Loucy (cell line): Measurements from ENCODE around the gene IRF2.

Experiments used
- H2AFZ ChIP-seq: fragments of 200-600 bp; sonication (generic); 2 replicates; pipeline ENCODE4 v1.6.0; 2016; ENCODE audit warnings: antibody characterized with exemption, mild to moderate bottlenecking, low read length, moderate library complexity
- H3F3A ChIP-seq: fragments of 200-600 bp; 2 replicates; pipeline ENCODE4 v1.6.0; 2016; ENCODE audit warnings: antibody characterized with exemption, low read depth, mild to moderate bottlenecking
- H3K27me3 ChIP-seq: fragments of 200-600 bp; sonication (generic); 2 replicates; pipeline ENCODE4 v1.6.1; 2014; ENCODE audit warnings: low read length, mild to moderate bottlenecking; ENCODE audit not compliant: insufficient read depth, poor library complexity, severe bottlenecking
- H3K36me3 ChIP-seq: fragments of 200-600 bp; sonication (generic); 2 replicates; pipeline ENCODE4 v1.6.1; 2016; ENCODE audit warnings: low read length; ENCODE audit not compliant: insufficient read depth
- H3K4me1 ChIP-seq: fragments of 200-600 bp; sonication (generic); 2 replicates; pipeline ENCODE4 v1.5.1; 2014; ENCODE audit warnings: low read length, mild to moderate bottlenecking; ENCODE audit not compliant: insufficient read depth, poor library complexity, severe bottlenecking
- H3K4me2 ChIP-seq: fragments of 200-600 bp; sonication (generic); 2 replicates; pipeline ENCODE4 v1.6.0; 2014; ENCODE audit warnings: antibody characterized with exemption, low read length, low read depth, mild to moderate bottlenecking; ENCODE audit not compliant: poor library complexity, severe bottlenecking
- H3K4me3 ChIP-seq: fragments of 200-600 bp; sonication (generic); 2 replicates; pipeline ENCODE4 v1.5.1; 2014; ENCODE audit warnings: low read length, mild to moderate bottlenecking, mixed read lengths; ENCODE audit not compliant: poor library complexity, severe bottlenecking
- H3K79me2 ChIP-seq: fragments of 200-600 bp; sonication (generic); 2 replicates; pipeline ENCODE4 v1.6.1; 2014; ENCODE audit warnings: low read length; ENCODE audit not compliant: insufficient read depth
- H3K9ac ChIP-seq: fragments of 200-600 bp; sonication (generic); 2 replicates; pipeline ENCODE4 v1.6.0; 2014; ENCODE audit warnings: mild to moderate bottlenecking, low read depth, low read length, moderate library complexity; ENCODE audit not compliant: poor library complexity, severe bottlenecking
- H3K9me2 ChIP-seq: fragments of 200-600 bp; sonication (generic); replicated peaks from 2 replicates; pipeline ENCODE4 v1.6.1; 2016; ENCODE audit warnings: low read depth, low read length, mixed read lengths
- H3K9me3 ChIP-seq: fragments of 200-600 bp; sonication (generic); 2 replicates; pipeline ENCODE4 v1.6.1; 2014; ENCODE audit warnings: mild to moderate bottlenecking, antibody characterized with exemption, low read length, low read depth; ENCODE audit not compliant: insufficient read depth
- H4K20me1 ChIP-seq: fragments of 200-600 bp; sonication (generic); 2 replicates; pipeline ENCODE4 v1.6.0; 2014; ENCODE audit warnings: antibody characterized with exemption, low read length, mild to moderate bottlenecking; ENCODE audit not compliant: insufficient read depth, poor library complexity, severe bottlenecking
- EZH2phosphoT487 ChIP-seq: fragments of 200-600 bp; IDR thresholded peaks from 2 replicates; pipeline ENCODE4 v1.6.1; 2018; ENCODE audit warnings: antibody characterized with exemption, mild to moderate bottlenecking, moderate library complexity, borderline replicate concordance
- TF ChIP-seq, protein P1 (sequence below): fragments of 200-600 bp; sonication (generic); conservative IDR thresholded peaks from 2 replicates; pipeline ENCODE4 v1.5.1; 2014; ENCODE audit warnings: mild to moderate bottlenecking, antibody characterized with exemption, low read length

IRF2 gene

DNA sequence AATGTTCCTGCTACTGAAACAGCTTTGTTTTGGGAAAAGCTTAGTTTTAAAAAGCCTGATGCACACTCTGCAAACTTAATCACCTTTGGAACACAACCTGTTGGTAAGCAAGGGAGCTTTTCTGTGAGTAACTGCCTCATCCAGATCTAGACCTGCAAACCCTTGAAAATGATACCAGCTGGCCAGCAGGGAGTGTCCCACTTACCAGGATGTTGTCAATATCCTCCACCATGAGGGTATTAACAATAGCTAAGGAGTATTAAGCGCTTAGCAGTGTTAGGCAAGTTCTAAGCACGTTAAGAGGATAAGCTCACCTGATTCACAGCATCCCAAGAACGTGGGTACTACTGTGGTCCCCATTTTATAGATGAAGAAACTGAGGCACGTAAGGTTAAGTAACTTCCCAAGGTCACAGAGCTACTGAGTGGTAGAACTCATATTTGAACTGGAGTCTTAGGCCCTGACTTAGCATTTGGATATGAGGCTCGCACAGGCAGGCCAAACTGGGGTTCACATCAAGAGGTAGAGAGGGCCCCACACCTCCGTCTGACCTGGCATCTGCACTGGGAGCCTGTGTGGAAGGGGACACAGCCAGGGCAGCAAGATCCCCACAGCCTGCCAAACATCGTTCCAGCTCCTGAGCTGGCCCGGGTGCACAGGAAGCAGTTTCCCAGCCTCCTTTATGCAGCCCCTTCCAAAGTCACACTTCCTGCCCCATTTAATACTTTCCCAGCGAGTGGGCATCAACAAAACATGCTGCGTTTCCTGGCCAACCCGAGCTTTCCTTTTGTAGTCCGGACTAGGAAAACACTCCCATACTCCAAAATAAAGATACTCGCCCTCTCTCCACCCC is 32.7 kb downstream of the IRF2 start:
- no peak overlapping the region for H3K4me2 ChIP-seq
- no peaks in the 10 kb centered on the region for H3K27me3 ChIP-seq
- H3K4me3 ChIP-seq, result no peak overlapping the region
- no peak for TF ChIP-seq EZH2phosphoT487
- TF ChIP-seq, protein P1, sequence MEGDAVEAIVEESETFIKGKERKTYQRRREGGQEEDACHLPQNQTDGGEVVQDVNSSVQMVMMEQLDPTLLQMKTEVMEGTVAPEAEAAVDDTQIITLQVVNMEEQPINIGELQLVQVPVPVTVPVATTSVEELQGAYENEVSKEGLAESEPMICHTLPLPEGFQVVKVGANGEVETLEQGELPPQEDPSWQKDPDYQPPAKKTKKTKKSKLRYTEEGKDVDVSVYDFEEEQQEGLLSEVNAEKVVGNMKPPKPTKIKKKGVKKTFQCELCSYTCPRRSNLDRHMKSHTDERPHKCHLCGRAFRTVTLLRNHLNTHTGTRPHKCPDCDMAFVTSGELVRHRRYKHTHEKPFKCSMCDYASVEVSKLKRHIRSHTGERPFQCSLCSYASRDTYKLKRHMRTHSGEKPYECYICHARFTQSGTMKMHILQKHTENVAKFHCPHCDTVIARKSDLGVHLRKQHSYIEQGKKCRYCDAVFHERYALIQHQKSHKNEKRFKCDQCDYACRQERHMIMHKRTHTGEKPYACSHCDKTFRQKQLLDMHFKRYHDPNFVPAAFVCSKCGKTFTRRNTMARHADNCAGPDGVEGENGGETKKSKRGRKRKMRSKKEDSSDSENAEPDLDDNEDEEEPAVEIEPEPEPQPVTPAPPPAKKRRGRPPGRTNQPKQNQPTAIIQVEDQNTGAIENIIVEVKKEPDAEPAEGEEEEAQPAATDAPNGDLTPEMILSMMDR, result no peak
- H3K9me2 ChIP-seq, result no peaks in the 10 kb centered on the region
- H3K79me2 ChIP-seq, result peaks cover 86% of the 10 kb centered on the region
- H4K20me1 ChIP-seq, result peaks cover 7% of the 10 kb centered on the region
- no peaks in the 10 kb centered on the region for H3F3A ChIP-seq
- H3K9me3 ChIP-seq, result no peaks in the 10 kb centered on the region
- H3K4me1 ChIP-seq, result peaks cover 16% of the 10 kb centered on the region
- H2AFZ ChIP-seq, result no peak overlapping the region
- no peaks in the 10 kb centered on the region for H3K36me3 ChIP-seq
- H3K9ac ChIP-seq, result no peak overlapping the region

DNA sequence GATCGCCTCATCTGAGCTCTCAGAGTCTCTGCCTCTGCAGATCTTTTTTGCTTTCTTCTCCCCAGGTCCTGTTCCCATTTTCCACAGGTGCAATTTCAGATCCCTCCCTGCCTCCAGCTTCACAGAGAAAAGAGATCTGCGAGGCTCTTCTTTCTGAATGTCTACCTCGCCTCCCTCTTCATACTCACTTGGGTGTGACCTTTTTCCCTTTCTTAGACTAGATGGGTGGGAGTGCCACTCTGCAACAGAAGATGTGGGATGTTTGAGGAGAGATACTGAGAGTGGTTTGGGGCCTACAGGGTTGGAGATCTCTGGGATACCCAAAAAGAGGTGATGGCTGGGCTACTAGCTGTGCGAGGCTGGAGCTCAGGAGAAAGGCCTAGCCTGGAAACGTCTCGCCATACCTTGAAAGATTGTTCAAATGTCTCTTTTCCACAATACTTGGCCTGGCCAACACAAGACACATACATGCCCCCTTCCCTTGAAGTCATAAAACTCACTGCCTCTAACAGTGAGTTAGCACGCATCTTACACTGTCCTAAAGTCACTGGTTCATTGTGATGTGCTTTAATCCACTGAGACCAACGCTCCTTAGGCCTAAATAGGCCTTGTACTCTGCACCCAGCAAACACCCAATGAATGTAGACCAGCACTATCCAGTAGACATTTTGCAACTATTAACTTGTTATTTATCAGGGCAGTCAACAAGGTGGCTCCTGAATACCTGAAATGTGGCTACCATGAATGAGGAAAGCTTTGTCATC is 33.6 kb downstream of the IRF2 start:
- H3K27me3 ChIP-seq, result no peaks in the 10 kb centered on the region
- H2AFZ ChIP-seq, result no peak overlapping the region
- no peaks in the 10 kb centered on the region for H3K9me3 ChIP-seq
- H4K20me1 ChIP-seq, result peaks cover 7% of the 10 kb centered on the region
- H3K4me3 ChIP-seq, result no peak overlapping the region
- H3K9me2 ChIP-seq, result no peaks in the 10 kb centered on the region
- H3K4me1 ChIP-seq, result peaks cover 16% of the 10 kb centered on the region
- H3K79me2 ChIP-seq, result peaks cover 80% of the 10 kb centered on the region
- H3K36me3 ChIP-seq, result no peaks in the 10 kb centered on the region
- no peaks in the 10 kb centered on the region for H3F3A ChIP-seq
- H3K9ac ChIP-seq, result no peak overlapping the region
- no peak overlapping the region for H3K4me2 ChIP-seq
- TF ChIP-seq EZH2phosphoT487, result no peak
- TF ChIP-seq, protein P1, result no peak

DNA sequence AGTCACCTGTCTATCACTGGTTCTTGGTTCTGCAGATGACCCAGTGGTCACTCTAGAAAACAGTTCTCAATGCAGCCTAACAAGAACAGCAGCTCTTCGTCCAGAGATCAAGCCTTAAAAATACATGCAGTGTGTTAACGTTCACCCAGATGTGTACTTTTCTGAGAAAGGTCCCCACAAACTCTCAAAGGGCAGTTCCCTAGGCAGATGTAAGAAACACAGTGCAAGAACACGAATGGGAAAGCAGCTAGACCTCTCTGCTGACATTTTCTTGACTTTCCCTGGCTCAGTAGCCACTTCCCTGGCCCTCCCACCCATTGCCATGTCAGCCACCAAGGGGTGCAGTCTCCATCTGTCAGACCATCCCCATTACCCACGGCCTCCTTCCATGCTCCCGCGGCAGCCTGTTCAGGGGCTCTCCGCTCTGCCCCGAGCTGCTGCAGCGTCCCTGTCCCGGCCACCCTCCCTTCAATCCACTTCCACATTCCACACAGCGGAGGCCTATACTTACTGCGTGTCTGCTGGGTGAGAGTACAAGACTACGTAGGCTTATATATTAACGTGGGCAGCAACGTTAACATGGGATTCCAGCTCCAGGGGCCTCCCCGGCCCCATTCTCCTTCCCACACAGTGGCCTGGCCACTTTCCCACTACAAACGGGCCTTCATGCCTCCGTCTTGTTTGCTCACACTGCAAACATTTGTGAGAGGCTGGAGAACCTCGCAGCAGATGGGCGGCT is 34.3 kb downstream of the IRF2 start:
- Histone ChIP-seq H2AFZ (no peak overlapping the region), H3K9ac (no peak overlapping the region), H3K27me3 (no peaks in the 10 kb centered on the region), H3F3A (no peaks in the 10 kb centered on the region), H3K79me2 (peaks cover 80% of the 10 kb centered on the region), H4K20me1 (peaks cover 6% of the 10 kb centered on the region), H3K4me1 (peaks cover 12% of the 10 kb centered on the region), H3K4me3 (no peak overlapping the region), H3K9me3 (no peaks in the 10 kb centered on the region), H3K9me2 (no peaks in the 10 kb centered on the region), H3K4me2 (no peak overlapping the region), H3K36me3 (no peaks in the 10 kb centered on the region)
- no peak for TF ChIP-seq EZH2phosphoT487
- TF ChIP-seq, protein P1, result no peak
